NCI-H526 (cell line): ENCODE results near the gene NXPE4.

Experiments used
- DNase-seq, 2 experiments: peaks; one replicate each; lab custom pipeline; 2025; lab: John Stamatoyannopoulos, UW

The NXPE4 gene

GRCh38 chr11:114559425-114560310 is 35.9 kb downstream of the NXPE4 start, which contains the start of gene NXPE1:
Gene NXPE1 (minus strand): TSS chr11:114559881. CDS start chr11:114551201, 8,680 bp downstream.
- DNase-seq, result no peak

GRCh38 chr11:114556135-114556534 is 39.5 kb downstream of the NXPE4 start:
- no peak for DNase-seq

GRCh38 chr11:114553642-114554041 is 41.9 kb downstream of the NXPE4 start:
- DNase-seq, result no peak

GRCh38 chr11:114551060-114551459 is 44.5 kb downstream of the NXPE4 start:
- DNase-seq, result no peak

- DNase-seq, result no peak
These were observed 69.9 kb downstream of the NXPE4 start for GRCh38 chr11:114525682-114526081.

GRCh38 chr11:114524122-114524521 is 71.5 kb downstream of the NXPE4 start:
- no peak for DNase-seq

- no peak for DNase-seq
These were observed 72.8 kb downstream of the NXPE4 start for GRCh38 chr11:114522818-114523217.
